ENCODE data around the gene MXD1. TPM values are rescaled to one million over a fixed set of nuclear protein-coding genes. Genes with fewer than 3 reads are reported as not detected.
A peak's percentile ranks its signal among the peaks of the same experiment; 100 is the strongest.

The MXD1 gene
- total and polyA plus RNA-seq, 9 of the 15 experiments (the other 6 are each of a cell fraction or from before 2014, with no cell fraction given) = 6.7 to 35.9 (median 11.0) TPM

DNA sequence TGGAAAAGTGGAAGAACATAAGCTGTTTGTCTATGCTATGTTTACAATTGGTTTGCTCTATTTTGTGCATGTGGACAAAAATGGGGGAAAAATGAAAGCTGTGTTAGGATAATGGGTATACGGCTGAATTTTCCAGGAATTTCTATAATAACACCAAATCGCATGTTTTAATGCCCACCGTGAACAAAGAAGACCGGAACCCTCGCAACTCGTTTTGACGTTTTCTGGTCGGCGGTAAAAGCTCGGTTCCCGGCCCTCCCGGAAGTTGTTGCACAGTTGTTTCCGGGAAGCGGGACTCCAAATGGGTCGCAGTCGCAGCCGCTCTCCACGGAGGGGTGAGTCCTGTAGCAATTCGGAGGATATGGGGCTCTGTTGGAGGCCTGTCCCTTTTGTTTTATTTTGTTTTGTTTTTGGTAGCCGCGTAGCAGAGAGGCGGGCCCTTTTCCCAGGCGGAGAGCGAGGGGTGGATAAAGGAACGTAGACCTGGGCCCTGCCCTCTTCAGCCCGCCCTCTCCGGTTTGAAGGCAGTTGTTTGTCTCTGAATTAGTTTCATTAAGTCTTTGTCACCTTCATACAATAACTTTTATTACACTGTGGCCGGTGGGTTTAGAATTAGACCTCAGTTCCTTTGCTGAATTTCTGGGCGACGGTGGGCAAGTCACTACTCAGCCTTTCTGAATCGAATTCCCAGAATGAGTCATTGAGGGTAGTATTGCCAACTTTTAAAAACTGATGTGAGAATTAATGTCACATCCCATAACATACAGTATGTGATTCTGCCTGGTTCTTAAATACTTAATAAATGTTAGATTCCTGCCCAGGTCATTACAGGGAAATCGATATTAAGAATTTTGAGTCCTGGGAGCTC is 21.0 kb upstream of the MXD1 start, which contains the start of gene SNRNP27 (continued):
- TF ChIP-seq, protein P1, sequence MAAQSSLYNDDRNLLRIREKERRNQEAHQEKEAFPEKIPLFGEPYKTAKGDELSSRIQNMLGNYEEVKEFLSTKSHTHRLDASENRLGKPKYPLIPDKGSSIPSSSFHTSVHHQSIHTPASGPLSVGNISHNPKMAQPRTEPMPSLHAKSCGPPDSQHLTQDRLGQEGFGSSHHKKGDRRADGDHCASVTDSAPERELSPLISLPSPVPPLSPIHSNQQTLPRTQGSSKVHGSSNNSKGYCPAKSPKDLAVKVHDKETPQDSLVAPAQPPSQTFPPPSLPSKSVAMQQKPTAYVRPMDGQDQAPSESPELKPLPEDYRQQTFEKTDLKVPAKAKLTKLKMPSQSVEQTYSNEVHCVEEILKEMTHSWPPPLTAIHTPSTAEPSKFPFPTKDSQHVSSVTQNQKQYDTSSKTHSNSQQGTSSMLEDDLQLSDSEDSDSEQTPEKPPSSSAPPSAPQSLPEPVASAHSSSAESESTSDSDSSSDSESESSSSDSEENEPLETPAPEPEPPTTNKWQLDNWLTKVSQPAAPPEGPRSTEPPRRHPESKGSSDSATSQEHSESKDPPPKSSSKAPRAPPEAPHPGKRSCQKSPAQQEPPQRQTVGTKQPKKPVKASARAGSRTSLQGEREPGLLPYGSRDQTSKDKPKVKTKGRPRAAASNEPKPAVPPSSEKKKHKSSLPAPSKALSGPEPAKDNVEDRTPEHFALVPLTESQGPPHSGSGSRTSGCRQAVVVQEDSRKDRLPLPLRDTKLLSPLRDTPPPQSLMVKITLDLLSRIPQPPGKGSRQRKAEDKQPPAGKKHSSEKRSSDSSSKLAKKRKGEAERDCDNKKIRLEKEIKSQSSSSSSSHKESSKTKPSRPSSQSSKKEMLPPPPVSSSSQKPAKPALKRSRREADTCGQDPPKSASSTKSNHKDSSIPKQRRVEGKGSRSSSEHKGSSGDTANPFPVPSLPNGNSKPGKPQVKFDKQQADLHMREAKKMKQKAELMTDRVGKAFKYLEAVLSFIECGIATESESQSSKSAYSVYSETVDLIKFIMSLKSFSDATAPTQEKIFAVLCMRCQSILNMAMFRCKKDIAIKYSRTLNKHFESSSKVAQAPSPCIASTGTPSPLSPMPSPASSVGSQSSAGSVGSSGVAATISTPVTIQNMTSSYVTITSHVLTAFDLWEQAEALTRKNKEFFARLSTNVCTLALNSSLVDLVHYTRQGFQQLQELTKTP (IDR thresholded peaks at IDR 0.05; ENCODE audit: low read depth in 1 of 2, partially characterized antibody in 2 of 2) = peak; percentile 75
- TF ChIP-seq STAT5A (IDR thresholded peaks at IDR 0.05; ENCODE audit: borderline replicate concordance, low read length) (peak; percentile 27; the same call in 1 of the 2 replicates), FIP1L1 (IDR thresholded peaks at IDR 0.05; ENCODE audit: low read depth, low read length, poor library complexity, severe bottlenecking) (no peak), ZEB2 (IDR thresholded peaks at IDR 0.05) (peak; percentile 98), YY1 (IDR thresholded peaks at IDR 0.05; ENCODE audit: borderline replicate concordance in 1 of 3, control insufficient read depth in 1 of 3, extremely low read depth in 1 of 3, insufficient read depth in 3 of 3, insufficient read length in 1 of 3, insufficient replicate concordance in 2 of 3, low read depth in 1 of 3, low read length in 2 of 3) (peak in 2 of 3 experiments; percentile 25 to 64), CBX1 (IDR thresholded peaks at IDR 0.05; ENCODE audit: low read depth) (0 out of 2 replicates have a peak, but pooled peaks have one; percentile 52), NEUROD1 (IDR thresholded peaks at IDR 0.05; ENCODE audit: borderline replicate concordance, low read depth, low read length, partially characterized antibody) (peak; percentile 76), ATF1 (CRISPR knock-in tag; IDR thresholded peaks at IDR 0.05) (no peak), ATF1 (tag; IDR thresholded peaks at IDR 0.05) (peak; percentile 78), CHD1 (IDR thresholded peaks at IDR 0.05; ENCODE audit: low read length) (no peak), NCOR1 (IDR thresholded peaks at IDR 0.05) (peak; percentile 34; the same call in 1 of the 2 replicates), ZNF239 (CRISPR knock-in tag; IDR thresholded peaks at IDR 0.05) (0 out of 2 replicates have a peak, but pooled peaks have one; percentile 8), LCOR (CRISPR knock-in tag; IDR thresholded peaks at IDR 0.05) (peak; percentile 75), HCFC1 (IDR thresholded peaks at IDR 0.05; ENCODE audit: low read depth, low read length) (peak; percentile 78), CBX3 (IDR thresholded peaks at IDR 0.05; ENCODE audit: borderline replicate concordance in 1 of 2, low read length in 2 of 2) (peak in 1 of 2 experiments; percentile 88; a peak in 2 of 3 replicates), PYGO2 (tag; IDR thresholded peaks at IDR 0.05) (peak; percentile 13; the same call in 1 of the 2 replicates)
- TF ChIP-seq, protein P2, sequence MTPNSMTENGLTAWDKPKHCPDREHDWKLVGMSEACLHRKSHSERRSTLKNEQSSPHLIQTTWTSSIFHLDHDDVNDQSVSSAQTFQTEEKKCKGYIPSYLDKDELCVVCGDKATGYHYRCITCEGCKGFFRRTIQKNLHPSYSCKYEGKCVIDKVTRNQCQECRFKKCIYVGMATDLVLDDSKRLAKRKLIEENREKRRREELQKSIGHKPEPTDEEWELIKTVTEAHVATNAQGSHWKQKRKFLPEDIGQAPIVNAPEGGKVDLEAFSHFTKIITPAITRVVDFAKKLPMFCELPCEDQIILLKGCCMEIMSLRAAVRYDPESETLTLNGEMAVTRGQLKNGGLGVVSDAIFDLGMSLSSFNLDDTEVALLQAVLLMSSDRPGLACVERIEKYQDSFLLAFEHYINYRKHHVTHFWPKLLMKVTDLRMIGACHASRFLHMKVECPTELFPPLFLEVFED (CRISPR knock-in tag; conservative IDR thresholded peaks at IDR 0.05) = 0 out of 2 replicates have a peak, but pooled peaks have one; percentile 10
- TF ChIP-seq, protein P3, sequence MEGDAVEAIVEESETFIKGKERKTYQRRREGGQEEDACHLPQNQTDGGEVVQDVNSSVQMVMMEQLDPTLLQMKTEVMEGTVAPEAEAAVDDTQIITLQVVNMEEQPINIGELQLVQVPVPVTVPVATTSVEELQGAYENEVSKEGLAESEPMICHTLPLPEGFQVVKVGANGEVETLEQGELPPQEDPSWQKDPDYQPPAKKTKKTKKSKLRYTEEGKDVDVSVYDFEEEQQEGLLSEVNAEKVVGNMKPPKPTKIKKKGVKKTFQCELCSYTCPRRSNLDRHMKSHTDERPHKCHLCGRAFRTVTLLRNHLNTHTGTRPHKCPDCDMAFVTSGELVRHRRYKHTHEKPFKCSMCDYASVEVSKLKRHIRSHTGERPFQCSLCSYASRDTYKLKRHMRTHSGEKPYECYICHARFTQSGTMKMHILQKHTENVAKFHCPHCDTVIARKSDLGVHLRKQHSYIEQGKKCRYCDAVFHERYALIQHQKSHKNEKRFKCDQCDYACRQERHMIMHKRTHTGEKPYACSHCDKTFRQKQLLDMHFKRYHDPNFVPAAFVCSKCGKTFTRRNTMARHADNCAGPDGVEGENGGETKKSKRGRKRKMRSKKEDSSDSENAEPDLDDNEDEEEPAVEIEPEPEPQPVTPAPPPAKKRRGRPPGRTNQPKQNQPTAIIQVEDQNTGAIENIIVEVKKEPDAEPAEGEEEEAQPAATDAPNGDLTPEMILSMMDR (IDR thresholded peaks at IDR 0.05 in 2 of 3, conservative IDR thresholded peaks at IDR 0.05 in 1 of 3; ENCODE audit: insufficient read depth in 2 of 3, low read depth in 1 of 3, low read length in 3 of 3) = no peak

All from K562 (cell line).